Small intestine (tissue), 16 donors: ENCODE measurements around the gene FAM120C. TPM values are rescaled to one million over a fixed set of nuclear protein-coding genes. Genes with fewer than 3 reads are reported as not detected.

ENCODE experiments used
- DNase-seq, 2 donors: peaks; one replicate each; pipeline versions ENCODE4 v3.0.0 to v3.0.0-alpha.2; 2013
- FAIRE-seq: peaks from 2 replicates; lab custom pipeline; 2012; peaks lifted over from hg19 to GRCh38; lab: Jason Lieb, UNC
- H3K27ac ChIP-seq, 3 donors: one replicate each; pipeline ENCODE4 v1.5.1; 2013; ENCODE audit warnings: low read length in 2 of 3, mild to moderate bottlenecking in 2 of 3, control low read depth in 1 of 3, inconsistent platforms in 1 of 3, low read depth in 1 of 3, moderate library complexity in 1 of 3
- H3K27me3 ChIP-seq, 3 donors: one replicate each; pipeline ENCODE4 v1.6.1; 2013; ENCODE audit warnings: low read length in 3 of 3, inconsistent platforms in 1 of 3; ENCODE audit not compliant: control insufficient read depth in 3 of 3, insufficient read depth in 3 of 3
- H3K36me3 ChIP-seq, 3 donors: one replicate each; pipeline ENCODE4 v1.6.1; 2013; ENCODE audit warnings: low read length in 3 of 3, inconsistent platforms in 1 of 3, low read depth in 1 of 3, mild to moderate bottlenecking in 1 of 3, moderate library complexity in 1 of 3; ENCODE audit not compliant: control insufficient read depth in 3 of 3, insufficient read depth in 2 of 3
- H3K4me1 ChIP-seq, 3 donors: one replicate each; pipeline ENCODE4 v1.6.1; 2013; ENCODE audit warnings: low read length in 2 of 3, inconsistent platforms in 1 of 3, low read depth in 1 of 3, mild to moderate bottlenecking in 1 of 3, moderate library complexity in 1 of 3; ENCODE audit not compliant: control insufficient read depth in 3 of 3, insufficient read depth in 2 of 3
- H3K4me3 ChIP-seq, 3 donors: one replicate each; pipeline ENCODE4 v1.5.1; 2013; ENCODE audit warnings: low read length in 3 of 3, control low read depth in 1 of 3, inconsistent platforms in 1 of 3, low read depth in 1 of 3, mild to moderate bottlenecking in 1 of 3, moderate library complexity in 1 of 3
- H3K9me3 ChIP-seq, 2 donors: one replicate each; pipeline ENCODE4 v1.6.1; 2013; ENCODE audit warnings: low read depth in 1 of 2, low read length in 1 of 2; ENCODE audit not compliant: control insufficient read depth in 2 of 2, insufficient read depth in 1 of 2
- WGBS, 3 donors: extraction: QIAGEN DNeasy Blood & Tissue Kit; methylation state at CpG; one replicate each; pipeline ENCODE4 v1.1.7; 2013; 5-methylcytosine and 5-hydroxymethylcytosine counted together
- long read RNA-seq, 10 donors: transcript quantifications; one replicate each; lab custom pipeline, GENCODE V29; 2026
- polyA plus RNA-seq, 4 donors: library from polyadenylated mRNA; stranded (reverse) in 3 of 4; unstranded in 1 of 4; fragments of 200-250 nt in 3 of 4; fragments of 120-200 nt in 1 of 4; gene quantifications; one replicate each; pipeline versions ENCODE4 v1.2.1 to v1.2.3, GENCODE V29; 2013
- donor health status: healthy with polysubstance abuse.
- donor health status: control.
- donor health status: control.
- donor health status: Bipolar disorder and iron deficiency.
- donor health status: healthy.

The FAM120C gene
- 1 to 10 TPM in 3 of 4 donors, under 1 TPM in 1; 0.54 to 5.5 (median 1.6) TPM for polyA plus RNA-seq
- long read RNA-seq, donor 1, partial matches to known transcripts = 5 of 9 reads
- long read RNA-seq, donor 1, other reads (novel, unspliced or antisense) = 0 of 9 reads
- long read RNA-seq, donor 2 = 0 reads
- long read RNA-seq, donor 3 = 0 reads
- long read RNA-seq, donor 4 = 0 reads
- long read RNA-seq, donor 5 = 0 reads
- long read RNA-seq, donor 6 = 0 reads
- long read RNA-seq, donor 7, partial matches to known transcripts = 0 of 2 reads
- long read RNA-seq, donor 7, other reads (novel, unspliced or antisense) = 0 of 2 reads
- long read RNA-seq, donor 8 = 0 reads
- long read RNA-seq, donor 9 = 0 reads
- long read RNA-seq, donor 10 = 0 reads

GRCh38 chrX:54182864-54183613 is at the start of gene FAM120C:
TSS of gene FAM120C (minus strand) at chrX:54183254. CDS start at chrX:54183198, 56 bp downstream.
- 1 to 37% (median 29%) methylated on average over 14 to 70 of the region's 70 CpGs for WGBS, 3 donors
- H3K36me3 ChIP-seq = no peaks in the 10 kb centered on the region
- H3K4me3 ChIP-seq = peak within 1 kb of the TSS; percentile 63 to 74 (median 63)
- FAIRE-seq (no peak), DNase-seq (peak; percentile 64 to 83)
- H3K4me1 ChIP-seq = peaks cover 0 to 4% (median 2%) of the 10 kb centered on the region in 3 donors
- peak within 1 kb of the TSS; percentile 66 to 92 (median 82) for H3K27ac ChIP-seq
- no peaks in the 10 kb centered on the region for H3K27me3 ChIP-seq
- H3K9me3 ChIP-seq = no peaks in the 10 kb centered on the region

- FAIRE-seq = no peak
- DNase-seq = no peak
- WGBS, 3 donors = 61 to 69% (median 63%) methylated on average over 4 of the region's 4 CpGs
Measured at GRCh38 chrX:54230435-54231148, 47.5 kb upstream of the FAM120C start.

GRCh38 chrX:54223581-54223980 is 40.5 kb upstream of the FAM120C start:
- Histone ChIP-seq H3K27ac (no peak overlapping the region), H3K36me3 (no peaks in the 10 kb centered on the region), H3K27me3 (no peaks in the 10 kb centered on the region), H3K4me1 (no peaks in the 10 kb centered on the region), H3K4me3 (no peak overlapping the region), H3K9me3 (no peaks in the 10 kb centered on the region)
- DNase-seq = no peak
- no peak for FAIRE-seq
- 72 to 91% (median 75%) methylated on average over 2 of the region's 2 CpGs for WGBS, 3 donors

More at GRCh38 chrX:54230435-54231148, 47.5 kb upstream of the FAM120C start:
- Histone ChIP-seq H3K4me1 (no peaks in the 10 kb centered on the region), H3K27ac (no peak overlapping the region), H3K9me3 (no peaks in the 10 kb centered on the region), H3K36me3 (no peaks in the 10 kb centered on the region), H3K27me3 (peaks cover 0 to 2% (median 0%) of the 10 kb centered on the region in 3 donors), H3K4me3 (no peak overlapping the region)

GRCh38 chrX:54213603-54214002 is 30.5 kb upstream of the FAM120C start:
- Histone ChIP-seq H3K27me3 (no peaks in the 10 kb centered on the region), H3K27ac (no peak overlapping the region), H3K36me3 (no peaks in the 10 kb centered on the region), H3K4me3 (no peak overlapping the region), H3K4me1 (no peaks in the 10 kb centered on the region), H3K9me3 (no peaks in the 10 kb centered on the region)
- 87 to 100% (median 92%) methylated on average over 3 of the region's 3 CpGs for WGBS, 3 donors
- FAIRE-seq = no peak
- DNase-seq = no peak

GRCh38 chrX:54208531-54208930 is 25.5 kb upstream of the FAM120C start:
- WGBS, 3 donors = 76 to 93% (median 85%) methylated on average over 3 of the region's 3 CpGs
- H3K9me3 ChIP-seq = no peaks in the 10 kb centered on the region
- H3K4me3 ChIP-seq = no peak overlapping the region
- no peaks in the 10 kb centered on the region for H3K4me1 ChIP-seq
- no peaks in the 10 kb centered on the region for H3K36me3 ChIP-seq
- no peak for FAIRE-seq
- no peak overlapping the region for H3K27ac ChIP-seq
- H3K27me3 ChIP-seq = no peaks in the 10 kb centered on the region
- no peak for DNase-seq

- Histone ChIP-seq H3K9me3 (no peaks in the 10 kb centered on the region), H3K27ac (no peak overlapping the region), H3K36me3 (no peaks in the 10 kb centered on the region), H3K4me3 (no peak overlapping the region), H3K27me3 (peaks cover 0 to 2% (median 0%) of the 10 kb centered on the region in 3 donors), H3K4me1 (no peaks in the 10 kb centered on the region)
- DNase-seq (no peak), FAIRE-seq (no peak)
- WGBS, 3 donors = 56 to 68% (median 60%) methylated on average over 6 of the region's 6 CpGs
Measured at GRCh38 chrX:54198262-54198661, 15.2 kb upstream of the FAM120C start.

GRCh38 chrX:54194982-54195588 is 12.0 kb upstream of the FAM120C start:
- FAIRE-seq (no peak), DNase-seq (no peak)
- H3K4me1 ChIP-seq = no peaks in the 10 kb centered on the region
- no peak overlapping the region for H3K27ac ChIP-seq
- no peaks in the 10 kb centered on the region for H3K9me3 ChIP-seq
- no peaks in the 10 kb centered on the region for H3K36me3 ChIP-seq
- no peak overlapping the region for H3K4me3 ChIP-seq
- H3K27me3 ChIP-seq = peaks cover 0 to 2% (median 0%) of the 10 kb centered on the region in 3 donors
